Tibial nerve (tissue), 4 donors: ENCODE results near the gene SLC15A5.

Experiments
- CTCF ChIP-seq, 5 experiments: fragments of 200-600 bp in 3 of 5; fragments of 450-650 bp in 2 of 5; sonication (generic) in 3 of 5; IDR thresholded peaks; one replicate each; pipeline ENCODE4 v1.5.1; 2016 to 2019; ENCODE audit warnings: antibody characterized with exemption in 5 of 5, mild to moderate bottlenecking in 3 of 5, moderate library complexity in 2 of 5
- EP300 ChIP-seq, 2 donors: sonication (generic); formaldehyde crosslinking; IDR thresholded peaks; one replicate each; pipeline ENCODE4 v1.6.1; 2017; ENCODE audit warnings: antibody characterized with exemption in 2 of 2, mild to moderate bottlenecking in 1 of 2

- TF ChIP-seq CTCF (IDR thresholded peaks at IDR 0.05) (no peak), EP300 (IDR thresholded peaks at IDR 0.05) (no peak)
These were observed 55.7 kb downstream of the SLC15A5 start for GRCh38 chr12:16221776-16222175.
